GM21360 (cell line): ENCODE measurements around the gene SUPT3H.
"Not testable (repeated sequence)": the region's sequence is repeated elsewhere in the genome, so short reads cannot be mapped to it uniquely, and the experiment has no call there.

Source experiments
- ATAC-seq: cut with Tn5 transposase; IDR thresholded peaks from one replicate; pipeline ENCODE4 v1.9.1; 2021; ENCODE audit warnings: mild to moderate bottlenecking, moderate library complexity; ENCODE audit not compliant: unreplicated experiment

The SUPT3H gene

GRCh38 chr6:45327956-45328522 lies 49.7 kb downstream of the SUPT3H start, which contains the start of gene RUNX2:
Gene RUNX2, plus strand, starts transcription at chr6:45328330. Its CDS starts 397 bp downstream, at chr6:45328727.
- ATAC-seq, result no peak

GRCh38 chr6:45326698-45327417 lies 50.9 kb downstream of the SUPT3H start:
- ATAC-seq, result no peak

GRCh38 chr6:45323656-45324224 lies 54.0 kb downstream of the SUPT3H start:
- ATAC-seq, result no peak

- ATAC-seq, result no peak
Observed at GRCh38 chr6:45320349-45320748, 57.4 kb downstream of the SUPT3H start.

GRCh38 chr6:45314146-45314545 lies 63.6 kb downstream of the SUPT3H start:
- no peak for ATAC-seq

- ATAC-seq, result no peak
Observed at GRCh38 chr6:45310118-45310788, 67.5 kb downstream of the SUPT3H start.

GRCh38 chr6:45305546-45305945 lies 72.2 kb downstream of the SUPT3H start:
- ATAC-seq, result no peak

GRCh38 chr6:45302832-45303231 lies 74.9 kb downstream of the SUPT3H start:
- no peak for ATAC-seq

- ATAC-seq, result no peak
Observed at GRCh38 chr6:45301348-45302142, 76.2 kb downstream of the SUPT3H start.

GRCh38 chr6:45300736-45301135 lies 77.0 kb downstream of the SUPT3H start:
- ATAC-seq, result no peak

- no peak for ATAC-seq
Observed at GRCh38 chr6:45299096-45299581, 78.6 kb downstream of the SUPT3H start.

GRCh38 chr6:45297320-45297719 lies 80.4 kb downstream of the SUPT3H start:
- no peak for ATAC-seq

GRCh38 chr6:45294065-45294701 lies 83.6 kb downstream of the SUPT3H start:
- ATAC-seq, result not testable (repeated sequence)

GRCh38 chr6:45293306-45293705 lies 84.4 kb downstream of the SUPT3H start:
- ATAC-seq, result no peak

- ATAC-seq, result no peak
Observed at GRCh38 chr6:45289751-45290514, 87.8 kb downstream of the SUPT3H start.

- not testable (repeated sequence) for ATAC-seq
Observed at GRCh38 chr6:45286707-45287106, 91.0 kb downstream of the SUPT3H start.

- ATAC-seq, result no peak
Observed at GRCh38 chr6:45278367-45278766, 99.4 kb downstream of the SUPT3H start.

GRCh38 chr6:45277741-45278140 lies 100.0 kb downstream of the SUPT3H start:
- ATAC-seq, result not testable (repeated sequence)

GRCh38 chr6:45275358-45275757 lies 102.4 kb downstream of the SUPT3H start:
- no peak for ATAC-seq
